ENCODE results near the gene PIP.
A peak's percentile ranks its signal among the peaks of the same experiment; 100 is the strongest.
"Not testable (repeated sequence)": the region's sequence is repeated elsewhere in the genome, so short reads cannot be mapped to it uniquely, and the experiment has no call there.

Gene PIP

DNA sequence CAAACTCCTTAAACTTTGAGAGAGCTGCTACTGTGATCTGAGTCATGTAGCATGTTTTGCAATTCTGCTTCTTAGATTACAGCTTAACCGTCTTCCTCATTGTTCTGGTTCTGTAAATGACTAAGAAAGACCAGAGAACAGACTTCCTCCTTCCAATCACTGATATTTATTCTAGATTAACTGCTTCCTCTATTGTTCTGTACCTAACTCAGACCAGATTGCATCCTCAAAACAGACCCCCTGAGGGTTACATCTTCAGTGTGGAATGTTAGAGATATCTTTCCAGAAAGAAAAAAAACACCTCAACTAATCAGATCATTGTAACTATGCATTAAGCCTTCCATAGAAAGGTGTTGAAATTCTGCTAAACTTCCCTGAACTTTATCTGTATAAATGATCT lies 5.7 kb upstream of the PIP start:
- Histone ChIP-seq H3K36me3 (ENCODE audit: control insufficient read depth in 1 of 2, insufficient read depth in 2 of 2, low read length in 2 of 2) (no peaks in the 10 kb centered on the region), H3K9me3 (ENCODE audit: control insufficient read depth in 1 of 2, low read length in 2 of 2) (peaks cover 0 to 8% of the 10 kb centered on the region in 2 donors), H3K4me1 (ENCODE audit: control insufficient read depth in 1 of 2, insufficient read depth in 2 of 2, low read length in 2 of 2) (no peaks in the 10 kb centered on the region), H3K27ac (ENCODE audit: low read length) (no peak overlapping the region), H3K27me3 (ENCODE audit: low read depth, low read length) (no peaks in the 10 kb centered on the region), H3K4me3 (ENCODE audit: low read depth in 1 of 2, low read length in 2 of 2) (no peak overlapping the region)

DNA sequence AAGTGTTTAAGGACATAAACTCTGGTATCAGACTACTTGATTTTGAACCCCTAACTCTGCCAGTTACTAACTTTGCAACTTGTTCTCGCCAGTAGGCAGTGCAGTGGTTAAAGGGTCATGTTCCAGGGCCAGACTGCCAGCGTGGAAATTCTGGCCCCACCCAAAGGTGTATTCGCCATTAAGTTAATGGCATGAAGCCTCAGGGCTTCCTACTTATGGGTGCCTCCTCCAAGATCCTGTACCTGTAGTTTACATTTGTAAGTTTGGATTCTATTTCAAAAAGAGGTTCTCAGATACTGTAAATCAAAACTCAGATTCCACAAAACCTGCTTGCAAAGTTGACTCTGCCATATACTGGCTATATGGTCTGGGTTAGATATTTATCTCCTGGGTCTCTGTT lies 2.8 kb upstream of the PIP start:
- Histone ChIP-seq H3K9me3 (ENCODE audit: control insufficient read depth in 1 of 2, low read length in 2 of 2) (peaks cover 0 to 2% of the 10 kb centered on the region in 2 donors), H3K36me3 (ENCODE audit: control insufficient read depth in 1 of 2, insufficient read depth in 2 of 2, low read length in 2 of 2) (no peaks in the 10 kb centered on the region), H3K27ac (ENCODE audit: low read length) (no peak overlapping the region), H3K27me3 (ENCODE audit: low read depth, low read length) (no peaks in the 10 kb centered on the region), H3K4me3 (ENCODE audit: low read depth in 1 of 2, low read length in 2 of 2) (no peak overlapping the region), H3K4me1 (ENCODE audit: control insufficient read depth in 1 of 2, insufficient read depth in 2 of 2, low read length in 2 of 2) (no peaks in the 10 kb centered on the region)

DNA sequence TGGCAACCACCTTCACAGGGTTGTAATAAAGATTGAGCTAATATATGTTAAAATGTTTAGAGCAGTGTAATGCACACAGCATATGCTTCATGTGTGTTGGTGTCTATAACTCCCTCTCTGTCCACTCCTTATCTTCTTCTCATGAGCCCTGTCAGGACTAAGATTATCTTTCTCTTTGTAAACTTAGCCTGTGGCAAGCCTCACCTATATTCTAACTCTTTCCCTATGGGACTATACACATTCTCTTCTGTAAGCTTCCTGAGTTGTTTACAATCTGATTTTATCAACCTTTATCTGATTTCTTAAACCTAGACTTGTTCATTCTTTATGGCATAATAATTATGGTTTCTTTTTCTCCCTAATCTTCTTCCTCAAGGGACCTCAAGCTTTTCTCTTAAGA lies 2.4 kb upstream of the PIP start:
- Histone ChIP-seq H3K27ac (ENCODE audit: low read length) (no peak overlapping the region), H3K4me3 (ENCODE audit: low read depth in 1 of 2, low read length in 2 of 2) (no peak overlapping the region), H3K27me3 (ENCODE audit: low read depth, low read length) (no peaks in the 10 kb centered on the region), H3K4me1 (ENCODE audit: control insufficient read depth in 1 of 2, insufficient read depth in 2 of 2, low read length in 2 of 2) (no peaks in the 10 kb centered on the region), H3K9me3 (ENCODE audit: control insufficient read depth in 1 of 2, low read length in 2 of 2) (peaks cover 0 to 2% of the 10 kb centered on the region in 2 donors), H3K36me3 (ENCODE audit: control insufficient read depth in 1 of 2, insufficient read depth in 2 of 2, low read length in 2 of 2) (no peaks in the 10 kb centered on the region)

DNA sequence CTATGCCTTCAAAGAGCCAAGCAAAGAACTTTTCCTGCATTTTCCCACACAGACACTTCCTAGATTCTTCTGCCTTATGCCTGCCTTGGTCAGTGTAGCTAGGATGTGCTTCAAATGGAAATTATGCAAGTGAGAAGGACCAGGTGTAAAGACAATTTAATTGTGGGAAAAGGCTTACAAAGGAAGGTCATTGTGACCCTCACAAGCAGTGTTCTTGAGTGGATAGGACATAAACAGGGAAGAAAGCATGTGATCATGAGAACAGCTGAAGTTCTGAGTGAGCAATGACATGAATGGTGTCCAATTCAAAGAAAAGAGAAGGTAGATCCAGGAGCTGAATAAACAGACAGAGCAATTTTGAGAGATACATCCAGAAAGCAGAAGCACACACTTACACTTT lies 1.3 kb upstream of the PIP start:
- Histone ChIP-seq H3K4me1 (ENCODE audit: control insufficient read depth in 1 of 2, insufficient read depth in 2 of 2, low read length in 2 of 2) (no peaks in the 10 kb centered on the region), H3K4me3 (ENCODE audit: low read depth in 1 of 2, low read length in 2 of 2) (no peak overlapping the region), H3K27ac (ENCODE audit: low read length) (no peak overlapping the region), H3K9me3 (ENCODE audit: control insufficient read depth in 1 of 2, low read length in 2 of 2) (peaks cover 0 to 2% of the 10 kb centered on the region in 2 donors), H3K27me3 (ENCODE audit: low read depth, low read length) (no peaks in the 10 kb centered on the region), H3K36me3 (ENCODE audit: control insufficient read depth in 1 of 2, insufficient read depth in 2 of 2, low read length in 2 of 2) (no peaks in the 10 kb centered on the region)

DNA sequence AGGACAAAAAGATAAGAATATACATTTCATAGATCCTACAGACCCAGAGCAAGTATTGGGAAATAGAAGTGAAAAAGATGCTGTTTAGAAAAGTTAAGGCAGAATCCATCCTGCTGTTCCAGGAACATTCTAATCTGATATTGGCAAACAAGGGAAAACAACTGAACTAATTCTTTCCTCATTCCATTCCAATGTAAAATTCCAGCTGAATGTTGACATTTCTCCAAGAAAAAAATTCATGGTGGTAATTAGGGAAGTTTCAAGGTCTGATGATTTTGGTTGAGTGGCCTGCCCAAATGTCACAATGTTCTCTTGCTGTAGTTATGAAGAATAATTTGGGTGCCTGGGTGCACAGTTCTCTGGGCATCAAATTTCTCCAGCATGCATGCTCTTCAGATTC lies 15.2 kb downstream of the PIP start:
- Histone ChIP-seq H3K27me3 (ENCODE audit: low read depth, low read length) (no peaks in the 10 kb centered on the region), H3K9me3 (ENCODE audit: control insufficient read depth in 1 of 2, low read length in 2 of 2) (peaks cover 0 to 4% of the 10 kb centered on the region in 2 donors), H3K4me1 (ENCODE audit: control insufficient read depth in 1 of 2, insufficient read depth in 2 of 2, low read length in 2 of 2) (no peaks in the 10 kb centered on the region), H3K27ac (ENCODE audit: low read length) (no peak overlapping the region), H3K4me3 (ENCODE audit: low read depth in 1 of 2, low read length in 2 of 2) (no peak overlapping the region), H3K36me3 (ENCODE audit: control insufficient read depth in 1 of 2, insufficient read depth in 2 of 2, low read length in 2 of 2) (no peaks in the 10 kb centered on the region)

DNA sequence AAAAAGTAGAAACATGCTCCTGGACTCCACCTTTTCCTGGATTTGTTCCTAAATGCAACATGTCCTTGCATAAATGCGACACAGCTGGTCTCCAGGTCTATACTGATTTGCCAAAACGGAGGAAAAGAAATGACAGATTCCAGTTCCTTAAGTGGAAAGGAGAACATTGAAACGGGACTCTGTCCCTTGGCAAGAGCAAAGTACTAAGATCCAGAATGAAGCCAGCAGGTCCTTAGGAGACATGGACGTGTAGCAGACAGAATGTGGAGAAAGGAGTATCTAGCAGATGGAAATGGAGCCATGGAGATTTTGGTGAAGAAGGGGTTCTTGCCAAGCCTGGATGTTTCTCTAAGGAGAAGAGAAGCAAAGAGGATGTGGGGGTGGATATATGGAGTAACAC lies 16.2 kb downstream of the PIP start:
- Histone ChIP-seq H3K27me3 (ENCODE audit: low read depth, low read length) (no peaks in the 10 kb centered on the region), H3K4me3 (ENCODE audit: low read depth in 1 of 2, low read length in 2 of 2) (no peak overlapping the region), H3K4me1 (ENCODE audit: control insufficient read depth in 1 of 2, insufficient read depth in 2 of 2, low read length in 2 of 2) (no peaks in the 10 kb centered on the region), H3K9me3 (ENCODE audit: control insufficient read depth in 1 of 2, low read length in 2 of 2) (peaks cover 0 to 4% of the 10 kb centered on the region in 2 donors), H3K36me3 (ENCODE audit: control insufficient read depth in 1 of 2, insufficient read depth in 2 of 2, low read length in 2 of 2) (no peaks in the 10 kb centered on the region), H3K27ac (ENCODE audit: low read length) (no peak overlapping the region)

DNA sequence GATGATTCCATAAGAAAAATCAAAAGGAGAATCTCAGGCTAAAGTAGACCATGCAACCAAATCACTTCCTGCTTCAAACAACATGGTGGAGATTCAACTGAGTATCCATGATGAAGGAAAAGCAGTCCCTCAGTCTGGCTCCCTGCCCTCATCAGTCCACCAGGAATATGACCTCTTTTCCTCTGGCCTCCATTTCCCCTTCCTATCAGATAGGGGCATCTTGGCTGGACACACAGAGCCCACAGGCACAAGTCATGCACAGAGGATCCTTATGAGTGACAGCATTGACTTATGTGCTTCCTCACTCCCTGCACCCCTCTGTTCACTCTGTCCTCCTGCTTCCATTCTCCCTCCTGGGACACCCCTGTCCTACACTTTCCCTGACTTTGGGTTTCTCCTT lies 16.8 kb downstream of the PIP start:
- H3K9me3 ChIP-seq (ENCODE audit: control insufficient read depth in 1 of 2, low read length in 2 of 2) = peaks cover 0 to 4% of the 10 kb centered on the region in 2 donors
- H3K36me3 ChIP-seq (ENCODE audit: control insufficient read depth in 1 of 2, insufficient read depth in 2 of 2, low read length in 2 of 2) = no peaks in the 10 kb centered on the region
- H3K27ac ChIP-seq (ENCODE audit: low read length) = no peak overlapping the region
- H3K4me3 ChIP-seq (ENCODE audit: low read depth in 1 of 2, low read length in 2 of 2) = no peak overlapping the region
- no peaks in the 10 kb centered on the region for H3K4me1 ChIP-seq (ENCODE audit: control insufficient read depth in 1 of 2, insufficient read depth in 2 of 2, low read length in 2 of 2)
- no peaks in the 10 kb centered on the region for H3K27me3 ChIP-seq (ENCODE audit: low read depth, low read length)

DNA sequence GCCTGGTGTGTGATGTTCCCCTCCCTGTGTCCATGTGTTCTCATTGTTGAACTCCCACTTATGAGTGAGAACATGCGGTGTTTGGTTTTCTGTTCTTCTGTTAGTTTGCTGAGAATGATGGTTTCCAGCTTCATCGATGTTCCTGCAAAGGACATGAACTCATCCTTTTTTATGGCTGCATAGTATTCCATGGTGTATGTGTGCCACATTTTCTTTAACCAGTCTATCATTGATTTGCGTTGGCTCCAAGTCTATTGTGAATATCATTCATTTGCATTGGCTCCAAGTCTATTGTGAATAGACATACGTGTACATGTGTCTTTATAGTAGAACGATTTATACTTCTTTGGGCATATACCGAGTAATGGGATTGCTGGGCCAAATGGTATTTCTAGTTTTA lies 18.8 kb downstream of the PIP start:
- not testable (repeated sequence) for H3K4me1 ChIP-seq (ENCODE audit: control insufficient read depth in 1 of 2, insufficient read depth in 2 of 2, low read length in 2 of 2); H3K36me3 ChIP-seq (ENCODE audit: control insufficient read depth in 1 of 2, insufficient read depth in 2 of 2, low read length in 2 of 2); H3K9me3 ChIP-seq (ENCODE audit: control insufficient read depth in 1 of 2, low read length in 2 of 2); H3K27ac ChIP-seq (ENCODE audit: low read length); H3K4me3 ChIP-seq (ENCODE audit: low read depth in 1 of 2, low read length in 2 of 2); H3K27me3 ChIP-seq (ENCODE audit: low read depth, low read length)

DNA sequence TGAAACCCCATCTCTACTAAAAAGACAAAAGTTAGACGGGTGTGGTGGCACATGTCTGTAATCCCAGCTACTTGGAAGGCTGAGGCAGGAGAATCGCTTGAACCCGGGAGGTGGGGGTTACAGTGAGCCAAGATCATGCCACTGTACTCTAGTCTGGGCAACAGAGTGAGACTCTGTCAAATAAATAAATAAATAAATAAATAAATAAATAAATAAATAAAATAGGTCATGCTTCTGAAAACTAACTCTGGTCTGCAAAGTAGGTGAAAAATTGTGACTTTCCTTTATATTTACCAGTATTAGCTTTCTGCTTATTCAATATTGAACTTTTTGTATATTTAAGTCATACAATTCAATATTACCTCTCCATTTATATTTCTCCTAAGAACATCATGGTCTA lies 26.7 kb downstream of the PIP start:
- not testable (repeated sequence) for H3K9me3 ChIP-seq (ENCODE audit: control insufficient read depth in 1 of 2, low read length in 2 of 2); H3K27me3 ChIP-seq (ENCODE audit: low read depth, low read length); H3K36me3 ChIP-seq (ENCODE audit: control insufficient read depth in 1 of 2, insufficient read depth in 2 of 2, low read length in 2 of 2); H3K4me1 ChIP-seq (ENCODE audit: control insufficient read depth in 1 of 2, insufficient read depth in 2 of 2, low read length in 2 of 2); H3K27ac ChIP-seq (ENCODE audit: low read length); H3K4me3 ChIP-seq (ENCODE audit: low read depth in 1 of 2, low read length in 2 of 2)

DNA sequence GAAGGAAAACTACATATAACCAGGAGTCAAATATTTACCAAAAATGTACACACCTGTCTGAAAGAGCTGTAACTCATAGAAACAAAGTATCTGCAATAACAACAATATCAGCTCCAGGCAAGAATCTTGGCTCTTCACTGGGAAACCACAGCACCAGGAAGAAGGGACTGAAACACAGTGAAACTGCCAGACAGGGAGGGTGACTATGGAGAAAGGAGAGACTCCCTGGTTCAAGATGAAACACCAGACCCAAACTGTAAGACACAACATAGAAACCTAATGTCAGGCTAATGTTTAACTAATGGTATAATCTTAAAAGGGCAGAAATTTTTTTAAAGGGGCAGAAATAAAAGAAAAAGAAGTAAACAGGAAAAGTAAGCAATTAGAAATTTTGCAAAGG lies 39.8 kb downstream of the PIP start:
- Histone ChIP-seq H3K4me3 (ENCODE audit: low read depth in 1 of 2, low read length in 2 of 2) (peak overlapping the region in 1 of 2 donors; percentile 5), H3K4me1 (ENCODE audit: control insufficient read depth in 1 of 2, insufficient read depth in 2 of 2, low read length in 2 of 2) (peaks cover 0 to 7% of the 10 kb centered on the region in 2 donors), H3K27me3 (ENCODE audit: low read depth, low read length) (no peaks in the 10 kb centered on the region), H3K9me3 (ENCODE audit: control insufficient read depth in 1 of 2, low read length in 2 of 2) (peaks cover 0 to 4% of the 10 kb centered on the region in 2 donors), H3K27ac (ENCODE audit: low read length) (no peak overlapping the region), H3K36me3 (ENCODE audit: control insufficient read depth in 1 of 2, insufficient read depth in 2 of 2, low read length in 2 of 2) (no peaks in the 10 kb centered on the region)

DNA sequence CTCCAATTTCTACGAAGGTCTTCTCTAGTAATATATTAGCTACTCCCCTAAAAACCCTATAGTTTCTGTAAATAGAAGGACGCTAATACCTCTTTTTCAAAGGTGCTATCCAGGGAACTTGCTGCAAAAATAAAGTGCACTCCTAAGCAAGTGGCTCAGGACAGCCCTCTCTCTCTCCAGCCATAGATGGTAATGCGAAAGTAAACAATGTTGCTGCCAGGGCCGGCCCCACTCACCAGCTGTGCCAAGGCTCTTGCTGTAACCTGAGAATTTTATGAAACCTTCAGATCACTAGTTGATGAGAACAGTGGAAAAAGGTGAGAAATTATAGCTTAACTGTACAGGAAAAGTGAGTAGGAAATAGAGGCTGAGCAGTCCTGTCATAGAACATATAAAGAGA lies 40.5 kb downstream of the PIP start:
- Histone ChIP-seq H3K27ac (ENCODE audit: low read length) (no peak overlapping the region), H3K27me3 (ENCODE audit: low read depth, low read length) (no peaks in the 10 kb centered on the region), H3K4me1 (ENCODE audit: control insufficient read depth in 1 of 2, insufficient read depth in 2 of 2, low read length in 2 of 2) (peaks cover 0 to 7% of the 10 kb centered on the region in 2 donors), H3K36me3 (ENCODE audit: control insufficient read depth in 1 of 2, insufficient read depth in 2 of 2, low read length in 2 of 2) (no peaks in the 10 kb centered on the region), H3K4me3 (ENCODE audit: low read depth in 1 of 2, low read length in 2 of 2) (peak overlapping the region; percentile 5 to 49), H3K9me3 (ENCODE audit: control insufficient read depth in 1 of 2, low read length in 2 of 2) (peaks cover 0 to 3% of the 10 kb centered on the region in 2 donors)

DNA sequence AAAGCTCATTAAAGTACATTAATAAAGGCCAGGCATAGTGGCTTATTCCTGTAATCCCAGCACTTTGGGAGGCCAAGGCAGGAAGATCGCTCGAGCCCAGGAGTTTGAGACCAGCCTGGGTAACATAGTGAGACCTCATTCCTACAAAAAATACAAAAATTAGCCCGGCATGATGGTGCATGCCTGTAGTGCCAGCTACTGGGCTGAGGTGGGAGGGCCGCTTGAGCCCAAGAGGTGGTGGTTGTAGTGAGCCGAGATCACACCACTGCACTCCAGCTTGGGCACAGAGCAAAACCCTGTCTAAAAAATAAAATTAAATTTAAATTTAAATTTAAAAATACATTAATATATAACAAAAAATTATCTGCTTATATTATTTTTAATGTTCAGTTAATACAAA lies 44.3 kb downstream of the PIP start:
- no peaks in the 10 kb centered on the region for H3K36me3 ChIP-seq (ENCODE audit: control insufficient read depth in 1 of 2, insufficient read depth in 2 of 2, low read length in 2 of 2)
- H3K27ac ChIP-seq (ENCODE audit: low read length) = no peak overlapping the region
- no peaks in the 10 kb centered on the region for H3K27me3 ChIP-seq (ENCODE audit: low read depth, low read length)
- peaks cover 0 to 7% of the 10 kb centered on the region in 2 donors for H3K4me1 ChIP-seq (ENCODE audit: control insufficient read depth in 1 of 2, insufficient read depth in 2 of 2, low read length in 2 of 2)
- H3K4me3 ChIP-seq (ENCODE audit: low read depth in 1 of 2, low read length in 2 of 2) = no peak overlapping the region
- H3K9me3 ChIP-seq (ENCODE audit: control insufficient read depth in 1 of 2, low read length in 2 of 2) = peaks cover 0 to 5% of the 10 kb centered on the region in 2 donors

Data from muscle layer of duodenum (tissue), 2 donors.